ENCODE data around the gene ATP8A2.

DNA sequence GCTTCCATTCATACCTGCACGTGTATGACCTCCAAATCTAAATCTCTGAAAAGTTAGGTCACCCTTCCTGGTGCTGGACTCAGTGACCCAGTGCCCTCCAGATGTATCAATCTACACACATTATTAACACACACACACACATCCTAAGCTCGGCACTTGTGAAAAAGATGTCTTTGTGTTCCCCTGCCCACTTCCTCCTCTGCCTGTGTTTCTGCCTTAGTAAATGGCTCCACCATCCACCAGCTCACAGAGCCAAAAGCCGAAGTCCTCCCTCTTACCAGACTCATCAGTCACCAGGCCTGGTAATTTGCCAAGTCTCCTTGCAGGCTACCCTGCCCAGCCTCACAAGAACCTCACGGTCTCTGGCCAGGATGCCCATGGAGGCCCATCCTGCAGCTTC, 548.5 kb downstream of the ATP8A2 start:
- TF ChIP-seq, protein P1, sequence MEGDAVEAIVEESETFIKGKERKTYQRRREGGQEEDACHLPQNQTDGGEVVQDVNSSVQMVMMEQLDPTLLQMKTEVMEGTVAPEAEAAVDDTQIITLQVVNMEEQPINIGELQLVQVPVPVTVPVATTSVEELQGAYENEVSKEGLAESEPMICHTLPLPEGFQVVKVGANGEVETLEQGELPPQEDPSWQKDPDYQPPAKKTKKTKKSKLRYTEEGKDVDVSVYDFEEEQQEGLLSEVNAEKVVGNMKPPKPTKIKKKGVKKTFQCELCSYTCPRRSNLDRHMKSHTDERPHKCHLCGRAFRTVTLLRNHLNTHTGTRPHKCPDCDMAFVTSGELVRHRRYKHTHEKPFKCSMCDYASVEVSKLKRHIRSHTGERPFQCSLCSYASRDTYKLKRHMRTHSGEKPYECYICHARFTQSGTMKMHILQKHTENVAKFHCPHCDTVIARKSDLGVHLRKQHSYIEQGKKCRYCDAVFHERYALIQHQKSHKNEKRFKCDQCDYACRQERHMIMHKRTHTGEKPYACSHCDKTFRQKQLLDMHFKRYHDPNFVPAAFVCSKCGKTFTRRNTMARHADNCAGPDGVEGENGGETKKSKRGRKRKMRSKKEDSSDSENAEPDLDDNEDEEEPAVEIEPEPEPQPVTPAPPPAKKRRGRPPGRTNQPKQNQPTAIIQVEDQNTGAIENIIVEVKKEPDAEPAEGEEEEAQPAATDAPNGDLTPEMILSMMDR (IDR thresholded peaks at IDR 0.05 in 4 of 5, conservative IDR thresholded peaks at IDR 0.05 in 1 of 5) = no peak
- no peak for TF ChIP-seq POLR2A (IDR thresholded peaks at IDR 0.05)
